Stimulated activated CD4-positive, alpha-beta T cell treated with anti-CD3 and anti-CD28 coated beads, TNF-alpha, amount 100 ng/mL, for 1 hour (primary cell): ENCODE measurements around the gene SORCS3.

ENCODE experiments used
- DNase-seq, 3 donors: peaks; one replicate each; pipeline ENCODE4 v3.0.0-alpha.2; 2020; ENCODE audit warnings: low read depth in 3 of 3, low spot score in 1 of 3

The SORCS3 gene

DNA sequence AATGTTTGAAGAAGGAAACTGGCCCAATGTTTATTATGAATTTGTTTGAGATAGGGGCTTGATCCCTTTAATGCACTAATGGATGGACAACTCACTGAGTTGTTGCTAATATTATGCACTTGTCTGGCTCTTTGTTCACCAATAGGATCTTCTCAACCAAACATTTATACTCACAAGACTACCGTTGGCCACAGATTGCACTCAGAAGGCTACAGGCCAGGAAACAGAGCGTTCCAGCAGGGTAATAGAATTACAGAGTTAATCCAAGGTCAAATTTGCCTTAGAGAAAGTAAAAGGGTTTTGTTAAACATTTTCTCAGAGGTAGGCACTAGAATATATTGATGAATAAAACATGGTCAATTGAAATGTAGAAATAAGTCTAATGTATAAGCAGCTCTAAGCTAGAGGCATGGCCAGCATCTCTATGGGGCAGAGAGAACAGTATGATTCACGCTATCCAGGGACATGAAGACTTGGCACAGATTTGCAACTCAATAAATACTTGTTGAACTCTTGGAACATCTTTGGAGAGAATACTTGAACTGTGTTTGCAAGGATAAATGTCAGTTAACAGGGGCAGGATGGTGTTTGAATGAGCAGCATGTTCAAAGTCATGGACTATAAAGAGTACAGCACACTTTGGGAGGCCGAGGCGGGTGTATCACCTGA is 606.9 kb downstream of the SORCS3 start:
- no peak for DNase-seq

GRCh38 chr10:105252911-105253310 is 611.8 kb downstream of the SORCS3 start:
- no peak for DNase-seq

GRCh38 chr10:105253515-105254212 is 612.6 kb downstream of the SORCS3 start:
- no peak for DNase-seq

GRCh38 chr10:105258036-105258673 is 617.1 kb downstream of the SORCS3 start:
- no peak for DNase-seq

DNA sequence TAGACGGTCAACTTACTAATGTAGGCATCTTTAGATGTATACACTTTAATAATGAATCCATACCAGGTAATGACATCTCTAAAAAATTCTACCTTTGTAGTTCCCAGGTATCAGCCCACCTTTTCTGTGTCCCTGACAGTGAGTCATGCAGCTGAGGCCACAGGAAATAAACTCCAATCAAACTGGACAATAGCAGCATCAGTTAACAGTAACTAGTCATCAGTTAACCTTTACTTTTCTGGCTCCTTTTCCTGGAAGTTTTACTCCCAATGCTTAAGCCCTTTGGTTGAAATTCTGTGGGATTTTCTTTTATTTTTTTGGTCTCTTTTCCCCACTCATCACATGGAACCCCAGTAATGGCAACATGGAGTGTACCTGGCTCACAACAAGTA is 617.6 kb downstream of the SORCS3 start:
- DNase-seq = no peak

DNA sequence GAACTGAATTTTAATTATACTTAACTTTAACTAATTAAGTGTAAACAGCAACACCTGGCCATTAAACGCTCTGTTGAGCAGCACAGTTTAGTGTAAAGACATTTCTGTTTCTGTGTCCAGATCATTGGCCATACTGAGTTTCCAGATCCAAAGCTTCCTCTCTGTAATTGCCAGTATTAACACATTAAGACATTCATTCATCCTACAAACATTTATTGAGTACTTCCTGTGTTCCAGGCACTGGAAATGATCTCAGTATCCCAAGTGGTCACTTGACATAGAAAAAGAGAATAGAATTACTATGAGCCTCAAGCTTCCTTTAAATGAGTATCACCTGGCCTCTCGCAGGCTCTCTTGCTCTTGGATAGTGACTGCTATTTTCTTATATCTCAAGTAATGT is 618.1 kb downstream of the SORCS3 start:
- DNase-seq = no peak

DNA sequence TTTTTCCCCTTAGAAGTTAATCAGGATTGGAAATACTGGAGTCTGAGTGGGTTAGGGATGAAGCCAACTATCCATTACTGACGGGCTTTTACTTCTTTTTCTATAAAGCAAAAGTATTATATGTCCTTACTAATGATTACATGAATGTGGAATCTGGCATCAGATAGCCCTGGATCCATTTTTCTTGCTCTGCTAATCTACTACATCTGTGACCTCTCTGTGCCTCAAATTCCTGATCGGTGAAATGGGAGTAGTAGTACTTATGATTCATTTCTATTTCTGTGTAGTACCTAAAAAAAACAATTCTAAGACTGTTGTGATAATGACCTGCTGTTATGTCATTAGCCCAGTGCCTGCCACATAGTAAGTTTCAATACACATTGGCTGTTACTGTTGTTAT is 621.6 kb downstream of the SORCS3 start:
- no peak for DNase-seq

DNA sequence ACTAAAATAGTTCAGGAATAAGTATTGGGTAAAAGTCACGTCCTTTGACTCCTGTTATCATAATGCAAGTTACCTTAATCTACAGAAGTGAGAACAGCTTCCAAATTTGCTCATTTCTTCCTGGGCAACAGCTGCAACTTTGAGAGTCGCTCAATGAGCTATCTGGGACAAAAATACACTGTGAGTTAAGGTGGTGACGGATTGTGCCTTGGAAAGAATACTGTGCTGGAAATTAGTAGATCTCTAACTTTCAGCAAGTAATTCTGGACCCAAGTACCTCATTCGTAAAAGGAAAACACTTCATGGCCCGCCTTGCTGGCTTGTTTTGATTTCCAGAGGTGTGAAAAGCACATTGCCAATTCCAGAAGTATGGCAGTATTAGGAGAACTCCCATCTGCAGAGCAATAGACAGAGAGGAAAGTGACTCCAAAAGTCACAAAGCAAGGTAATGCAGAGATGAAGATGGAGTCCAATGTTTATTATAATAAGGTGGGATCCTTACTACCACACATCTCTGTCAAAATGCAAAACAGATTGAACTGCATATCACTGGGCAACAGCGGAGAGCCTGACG is 626.0 kb downstream of the SORCS3 start:
- no peak for DNase-seq

- DNase-seq = no peak
These were observed 627.9 kb downstream of the SORCS3 start for GRCh38 chr10:105268961-105269360.

GRCh38 chr10:105269689-105270088 is 628.6 kb downstream of the SORCS3 start:
- no peak for DNase-seq

DNA sequence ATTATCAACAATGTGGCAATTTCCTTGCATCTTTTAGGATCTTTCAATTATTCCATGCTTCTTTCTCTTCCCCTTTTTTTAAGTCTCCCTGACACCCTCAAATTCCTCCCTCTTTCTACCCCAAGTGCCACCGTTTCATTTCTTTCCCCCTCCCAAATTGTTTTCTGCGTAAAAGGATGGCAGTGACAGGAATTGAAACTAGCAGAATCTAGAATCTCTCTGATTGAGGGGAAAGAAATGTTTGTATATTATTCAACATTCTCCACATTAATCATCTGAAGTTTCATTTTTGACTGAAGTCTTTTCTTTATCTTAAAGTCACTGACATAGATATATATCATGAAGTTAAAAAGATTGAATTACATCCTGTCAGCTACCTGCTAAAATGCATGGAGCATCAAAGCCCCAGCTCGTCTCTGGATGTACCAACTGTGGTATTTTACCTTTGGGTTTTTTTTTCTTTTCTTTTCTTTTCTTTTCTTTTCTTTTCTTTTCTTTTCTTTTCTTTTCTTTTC is 633.5 kb downstream of the SORCS3 start:
- DNase-seq = no peak

GRCh38 chr10:105278439-105278838 is 637.3 kb downstream of the SORCS3 start:
- DNase-seq = no peak

DNA sequence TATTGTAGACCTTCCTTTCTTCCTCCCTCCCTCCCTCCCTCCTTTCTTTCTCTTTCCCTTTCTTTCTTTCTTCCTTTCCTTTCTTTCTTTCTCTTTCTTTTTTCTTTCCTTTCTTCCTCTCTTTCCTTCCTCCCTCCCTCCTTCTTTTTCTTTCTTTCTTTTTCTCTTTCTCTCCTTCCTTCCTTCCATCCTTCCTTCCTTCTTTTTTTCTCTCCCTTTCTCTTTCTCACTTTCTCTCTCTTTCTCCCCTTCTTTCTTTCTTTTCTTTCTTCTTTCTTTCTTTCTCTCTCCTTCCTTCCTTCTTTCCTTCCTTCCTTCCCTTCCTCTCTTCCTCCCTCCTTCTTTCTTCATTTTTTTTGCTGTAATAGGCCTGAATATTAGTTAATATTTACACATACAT is 638.0 kb downstream of the SORCS3 start:
- DNase-seq = no peak

DNA sequence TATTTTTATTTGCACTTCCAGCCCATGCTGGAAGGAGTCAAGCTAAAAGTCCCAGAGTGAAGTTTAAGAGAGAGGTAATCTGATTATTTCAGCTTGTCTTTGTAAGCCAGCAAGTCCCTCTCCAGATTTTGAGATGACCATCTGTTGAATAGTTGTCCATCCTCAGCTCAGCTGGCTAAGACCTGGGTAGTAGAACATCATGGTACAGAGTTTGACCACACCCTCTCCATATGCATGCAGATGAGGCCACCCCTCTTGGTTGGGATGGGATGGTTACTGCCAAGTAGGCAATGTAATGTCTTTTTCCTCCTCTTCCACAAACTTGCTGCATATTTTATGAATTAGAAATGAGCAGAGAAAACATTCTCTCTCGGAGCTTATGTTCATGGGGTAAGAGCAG is 639.8 kb downstream of the SORCS3 start:
- DNase-seq = no peak

DNA sequence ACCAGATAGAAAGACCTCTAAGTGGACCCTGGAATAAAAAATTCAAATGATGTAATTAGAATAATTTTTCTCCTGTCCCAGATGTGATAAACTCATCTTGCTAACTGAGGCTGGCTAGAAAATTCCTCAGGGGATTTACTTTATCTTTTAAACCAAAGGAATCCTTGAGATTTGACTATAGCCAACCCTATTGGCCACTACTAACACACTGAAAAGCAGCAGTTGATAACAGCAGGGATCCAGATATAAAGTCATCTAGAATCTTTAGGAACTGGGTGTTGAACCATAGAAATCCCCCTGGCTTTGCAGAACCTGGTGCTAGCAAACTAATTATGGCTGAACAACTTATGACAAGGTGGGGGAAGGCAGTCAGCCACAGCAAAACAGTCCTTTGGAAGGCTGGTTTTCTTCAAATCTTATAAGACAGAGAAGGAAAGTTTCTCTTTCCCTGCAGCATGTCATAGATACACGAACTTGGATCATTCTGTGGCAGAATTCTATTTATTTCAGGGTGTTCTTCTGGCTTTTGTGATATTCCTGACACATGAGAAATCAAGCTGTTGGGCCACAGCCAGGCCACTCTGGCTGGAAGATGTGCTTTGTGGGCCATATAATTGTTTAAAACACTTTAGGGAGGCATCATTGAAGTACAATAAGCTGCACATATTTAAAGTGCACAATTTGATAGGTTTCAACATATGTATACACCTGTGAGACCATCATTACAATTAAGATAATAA is 643.6 kb downstream of the SORCS3 start:
- no peak for DNase-seq

- no peak for DNase-seq
These were observed 646.9 kb downstream of the SORCS3 start for GRCh38 chr10:105288026-105288425.

- DNase-seq = no peak
These were observed 647.5 kb downstream of the SORCS3 start for GRCh38 chr10:105288613-105289012.

- DNase-seq = no peak
These were observed 650.5 kb downstream of the SORCS3 start for GRCh38 chr10:105291571-105291970.

- DNase-seq = no peak
These were observed 651.1 kb downstream of the SORCS3 start for GRCh38 chr10:105292236-105292635.
